Omental fat pad (tissue), 4 donors: ENCODE measurements around the gene KRT1. TPM values are rescaled to one million over a fixed set of nuclear protein-coding genes. Genes with fewer than 3 reads are reported as not detected.

Experiments used
- ATAC-seq: fragments of 150-250 bp; one replicate; pipeline ENCODE4 v1.9.1; 2016; ENCODE audit warnings: mild to moderate bottlenecking, moderate library complexity; ENCODE audit not compliant: low FRiP score
- DNase-seq: peaks from one replicate; pipeline ENCODE4 v3.0.0-alpha.2; 2019; ENCODE audit warnings: low spot score
- CTCF ChIP-seq, 3 donors: fragments of 450-650 bp; IDR thresholded peaks; one replicate each; pipeline ENCODE4 v1.5.1; 2016 to 2017; ENCODE audit warnings: antibody characterized with exemption in 3 of 3, mild to moderate bottlenecking in 3 of 3, moderate library complexity in 2 of 3
- total RNA-seq, 4 donors: library from RNA; depleted of rRNA; stranded (reverse); fragments of >200 nt; gene quantifications; one replicate each; pipeline ENCODE4 v1.1.0, GENCODE V29; 2016

The KRT1 gene
- total RNA-seq, 4 donors from 2014 or later: 0.47 TPM; not detected in 3

GRCh38 chr12:52699960-52700359 is 19.8 kb upstream of the KRT1 start:
- DNase-seq: no peak
- no peak for TF ChIP-seq CTCF (IDR thresholded peaks at IDR 0.05)
- peak; percentile 7 for ATAC-seq

GRCh38 chr12:52699373-52699772 is 19.2 kb upstream of the KRT1 start:
- DNase-seq (no peak), ATAC-seq (no peak)
- no peak for TF ChIP-seq CTCF (IDR thresholded peaks at IDR 0.05)

GRCh38 chr12:52698651-52699340 is 18.6 kb upstream of the KRT1 start:
- no peak for ATAC-seq
- no peak for DNase-seq
- TF ChIP-seq CTCF (IDR thresholded peaks at IDR 0.05): no peak

GRCh38 chr12:52697058-52697582 is 16.9 kb upstream of the KRT1 start:
- no peak for ATAC-seq
- TF ChIP-seq CTCF (IDR thresholded peaks at IDR 0.05): no peak
- DNase-seq: no peak

- DNase-seq: no peak
- no peak for TF ChIP-seq CTCF (IDR thresholded peaks at IDR 0.05)
- no peak for ATAC-seq
Measured at GRCh38 chr12:52696588-52696987, 16.4 kb upstream of the KRT1 start.

GRCh38 chr12:52695039-52695438 is 14.8 kb upstream of the KRT1 start:
- TF ChIP-seq CTCF (IDR thresholded peaks at IDR 0.05): no peak
- ATAC-seq (no peak), DNase-seq (no peak)

GRCh38 chr12:52694151-52694550 is 13.9 kb upstream of the KRT1 start:
- ATAC-seq (no peak), DNase-seq (no peak)
- TF ChIP-seq CTCF (IDR thresholded peaks at IDR 0.05): no peak
